RWPE1 (cell line): ENCODE measurements around the gene KCNN3.
A peak's percentile ranks its signal among the peaks of the same experiment; 100 is the strongest.

Experiments
- CTCF ChIA-PET: fragments of 350-600 bp; sonication (Branson Sonifier 250); formaldehyde crosslinking; extraction: SDS; loops from one replicate; lab custom pipeline; 2021; lab: Yijun Ruan, JAX
- POLR2A ChIA-PET: fragments of 400-600 bp; formaldehyde crosslinking; extraction: SDS; loops from one replicate; lab custom pipeline; 2020; ENCODE audit warnings: antibody characterized with exemption; ENCODE audit not compliant: low non-redundant PET; lab: Yijun Ruan, JAX
- DNase-seq: peaks from one replicate; pipeline ENCODE4 v3.0.0; 2012; ENCODE audit warnings: low spot score
- H3K27ac ChIP-seq: fragments of 450-650 bp; 2 replicates; pipeline ENCODE4 v1.5.1; 2017
- CTCF ChIP-seq: fragments of 450-650 bp; conservative IDR thresholded peaks from 2 replicates; pipeline ENCODE4 v1.5.1; 2017; ENCODE audit warnings: low read depth, mild to moderate bottlenecking

KCNN3 gene

GRCh38 chr1:154741741-154742495 lies 128.2 kb downstream of the KCNN3 start:
- CTCF ChIA-PET, result no interaction called here
- H3K27ac ChIP-seq, result no peak overlapping the region
- DNase-seq, result no peak
- TF ChIP-seq CTCF, result no peak
- POLR2A ChIA-PET, result no interaction called here

- TF ChIP-seq CTCF, result no peak
- CTCF ChIA-PET, result no interaction called here
- DNase-seq, result no peak
- POLR2A ChIA-PET, result no interaction called here
- no peak overlapping the region for H3K27ac ChIP-seq
Measured at GRCh38 chr1:154741327-154741726, 128.8 kb downstream of the KCNN3 start.

- ChIA-PET POLR2A (no interaction called here), CTCF (no interaction called here)
- DNase-seq, result no peak
- no peak for TF ChIP-seq CTCF
- H3K27ac ChIP-seq, result no peak overlapping the region
Measured at GRCh38 chr1:154739654-154740053, 130.4 kb downstream of the KCNN3 start.

GRCh38 chr1:154736841-154737240 lies 133.2 kb downstream of the KCNN3 start:
- no peak for TF ChIP-seq CTCF
- POLR2A ChIA-PET, result no interaction called here
- peak; percentile 37 for DNase-seq
- CTCF ChIA-PET, result interaction anchor here (0.6 kb wide), 2 partner anchors 470 to 1125 kb away, joined by 3 to 4 read pairs; no protein-coding TSS in a partner anchor
- H3K27ac ChIP-seq, result no peak overlapping the region

- POLR2A ChIA-PET, result no interaction called here
- CTCF ChIA-PET, result interaction anchor here (0.7 kb wide), 1 partner anchor 123 kb away, joined by 3 read pairs; no protein-coding TSS in a partner anchor
Measured at GRCh38 chr1:154735804-154736168, 134.3 kb downstream of the KCNN3 start.

More at GRCh38 chr1:154735804-154736168, 134.3 kb downstream of the KCNN3 start:
- no peak overlapping the region for H3K27ac ChIP-seq
- DNase-seq, result no peak
- no peak for TF ChIP-seq CTCF
